H1 (cell line): ENCODE data around the gene GRID2. TPM values are rescaled to one million over a fixed set of nuclear protein-coding genes. Genes with fewer than 3 reads are reported as not detected.

ENCODE experiments used
- CTCF ChIA-PET: fragments of 300-600 bp; sonication (Branson Sonifier 250); formaldehyde crosslinking; loops from one replicate; lab custom pipeline; 2021; ENCODE audit not compliant: partially characterized antibody; lab: Charles Lee
- POLR2A ChIA-PET: fragments of 300-600 bp; sonication (Branson Sonifier 250); formaldehyde crosslinking; loops from one replicate; lab custom pipeline; 2021; ENCODE audit warnings: inconsistent platforms; ENCODE audit not compliant: partially characterized antibody; lab: Charles Lee
- DNase-seq, 2 experiments: peaks; one replicate each; pipeline versions ENCODE4 v3.0.0 to v3.0.0-alpha.2; 2010 to 2022; ENCODE audit warnings: low spot score in 2 of 2, low read depth in 1 of 2, mixed read lengths in 1 of 2
- FAIRE-seq: peaks from 2 replicates; lab custom pipeline; 2011; peaks lifted over from hg19 to GRCh38; lab: Jason Lieb, UNC
- H2AFZ ChIP-seq: 2 replicates; pipeline ENCODE4 v1.8.1; 2012; ENCODE audit warnings: low read length, inconsistent platforms
- H2AK5ac ChIP-seq: 2 replicates; pipeline ENCODE4 v1.6.1; 2013; ENCODE audit warnings: low read depth, low read length
- H2BK120ac ChIP-seq: replicated peaks from 2 replicates; pipeline ENCODE3; 2013; ENCODE audit warnings: low read depth, low read length, inconsistent platforms
- H2BK12ac ChIP-seq: 2 replicates; pipeline ENCODE4 v1.6.1; 2013; ENCODE audit warnings: low read depth, low read length
- H2BK15ac ChIP-seq: 2 replicates; pipeline ENCODE4 v1.6.1; 2013; ENCODE audit warnings: low read length
- H2BK20ac ChIP-seq: 2 replicates; pipeline ENCODE4 v1.6.1; 2013; ENCODE audit warnings: low read length
- H2BK5ac ChIP-seq: 2 replicates; pipeline ENCODE4 v1.6.1; 2013; ENCODE audit warnings: low read depth, low read length
- H3K14ac ChIP-seq: 2 replicates; pipeline ENCODE4 v1.6.1; 2013; ENCODE audit warnings: inconsistent platforms; ENCODE audit not compliant: insufficient read length
- H3K18ac ChIP-seq: 2 replicates; pipeline ENCODE4 v1.6.1; 2013; ENCODE audit warnings: low read length; ENCODE audit errors: extremely low read depth
- H3K23ac ChIP-seq: 2 replicates; pipeline ENCODE4 v1.6.1; 2013; ENCODE audit warnings: inconsistent platforms; ENCODE audit not compliant: insufficient read length
- H3K23me2 ChIP-seq: 2 replicates; pipeline ENCODE4 v1.6.1; 2013; ENCODE audit warnings: low read depth, low read length
- H3K27ac ChIP-seq: 2 replicates; pipeline ENCODE4 v1.6.1; 2011; ENCODE audit warnings: low read depth, low read length, inconsistent platforms
- H3K27me3 ChIP-seq, 4 experiments: replicated peaks in 1 of 4; 1 replicate in 1 of 4; 2 replicates in 3 of 4; pipeline versions ENCODE4 v1.6.1 to v1.8.1; 2011 to 2013; ENCODE audit warnings: low read length in 3 of 4, mild to moderate bottlenecking in 3 of 4, inconsistent platforms in 2 of 4, mixed read lengths in 2 of 4, moderate library complexity in 1 of 4; ENCODE audit not compliant: control insufficient read depth in 3 of 4, insufficient read depth in 3 of 4; ENCODE audit errors: extremely low read depth in 1 of 4
- H3K36me3 ChIP-seq, 4 experiments: 2 replicates each; pipeline versions ENCODE4 v1.6.1 to v1.8.1; 2011 to 2013; ENCODE audit warnings: mild to moderate bottlenecking in 4 of 4, low read length in 3 of 4, moderate library complexity in 2 of 4, control low read depth in 1 of 4, inconsistent platforms in 1 of 4; ENCODE audit not compliant: insufficient read depth in 4 of 4, control insufficient read depth in 2 of 4
- H3K4ac ChIP-seq: replicated peaks from 2 replicates; pipeline ENCODE3; 2013; ENCODE audit warnings: low read length, low read depth, mixed read lengths, inconsistent platforms; ENCODE audit not compliant: insufficient read length
- H3K4me1 ChIP-seq, 4 experiments: replicated peaks in 1 of 4; 1 replicate in 1 of 4; 2 replicates in 3 of 4; pipeline versions ENCODE4 v1.6.1 to v1.8.1; 2011 to 2013; ENCODE audit warnings: low read length in 3 of 4, inconsistent platforms in 2 of 4, mixed read lengths in 1 of 4; ENCODE audit not compliant: insufficient read depth in 4 of 4, control insufficient read depth in 3 of 4
- H3K4me2 ChIP-seq, 2 experiments: 2 replicates each; pipeline versions ENCODE4 v1.6.1 to v1.8.1; 2011 to 2013; ENCODE audit warnings: low read depth in 2 of 2, low read length in 2 of 2, control low read depth in 1 of 2, inconsistent platforms in 1 of 2, mild to moderate bottlenecking in 1 of 2; ENCODE audit not compliant: insufficient read depth in 1 of 2
- H3K4me3 ChIP-seq, 4 experiments: fragments of 200-600, 300-600 bp in 1 of 4; sonication (generic), shearing (Covaris generic), sonication (Bioruptor Twin) in 1 of 4; 2 replicates each; pipeline versions ENCODE4 v1.5.1 to v1.8.1; 2011 to 2016; ENCODE audit warnings: low read length in 4 of 4, low read depth in 3 of 4, control low read depth in 2 of 4, inconsistent platforms in 2 of 4, mild to moderate bottlenecking in 2 of 4, mixed read lengths in 1 of 4, moderate library complexity in 1 of 4; ENCODE audit not compliant: insufficient read depth in 2 of 4; ENCODE audit errors: extremely low read depth in 1 of 4
- H3K56ac ChIP-seq: replicated peaks from 2 replicates; pipeline ENCODE3; 2013; ENCODE audit warnings: low read depth, mild to moderate bottlenecking, mixed read lengths, low read length, inconsistent platforms; ENCODE audit not compliant: insufficient read length
- H3K79me1 ChIP-seq: 2 replicates; pipeline ENCODE4 v1.6.1; 2013; ENCODE audit warnings: low read depth, low read length, control low read depth
- H3K79me2 ChIP-seq, 2 experiments: 2 replicates each; pipeline versions ENCODE4 v1.6.1 to v1.8.1; 2012 to 2013; ENCODE audit warnings: low read length in 2 of 2, mild to moderate bottlenecking in 2 of 2, inconsistent platforms in 1 of 2; ENCODE audit not compliant: insufficient read depth in 2 of 2, control insufficient read depth in 1 of 2
- H3K9ac ChIP-seq, 4 experiments: replicated peaks in 1 of 4; 1 replicate in 1 of 4; 2 replicates in 3 of 4; pipeline versions ENCODE4 v1.6.1 to v1.8.1; 2011 to 2013; ENCODE audit warnings: low read depth in 3 of 4, low read length in 3 of 4, control low read depth in 2 of 4, mild to moderate bottlenecking in 2 of 4, moderate library complexity in 2 of 4, inconsistent platforms in 1 of 4; ENCODE audit errors: extremely low read depth in 1 of 4
- H3K9me3 ChIP-seq, 2 experiments: 2 replicates each; pipeline versions ENCODE4 v1.6.1 to v1.8.1; 2012 to 2013; ENCODE audit warnings: mild to moderate bottlenecking in 2 of 2, moderate library complexity in 2 of 2, control low read depth in 1 of 2, inconsistent platforms in 1 of 2, low read depth in 1 of 2, low read length in 1 of 2, mixed read lengths in 1 of 2; ENCODE audit not compliant: insufficient read depth in 2 of 2
- H4K20me1 ChIP-seq, 2 experiments: replicated peaks in 1 of 2; 2 replicates each; pipeline versions ENCODE3 to v1.8.1; 2011 to 2013; ENCODE audit warnings: inconsistent platforms in 2 of 2, low read length in 2 of 2, mild to moderate bottlenecking in 1 of 2; ENCODE audit not compliant: insufficient read depth in 2 of 2, control insufficient read depth in 1 of 2
- H4K5ac ChIP-seq: 2 replicates; pipeline ENCODE4 v1.6.1; 2013; ENCODE audit warnings: low read length, low read depth, mixed read lengths, inconsistent platforms; ENCODE audit not compliant: insufficient read length
- H4K8ac ChIP-seq: 2 replicates; pipeline ENCODE4 v1.8.0; 2013; ENCODE audit warnings: mild to moderate bottlenecking, moderate library complexity, low read length, inconsistent platforms; ENCODE audit not compliant: insufficient read depth; ENCODE audit errors: extremely low read depth
- H4K91ac ChIP-seq: replicated peaks from 2 replicates; pipeline ENCODE3; 2013; ENCODE audit warnings: low read length, mixed read lengths, inconsistent platforms; ENCODE audit not compliant: insufficient read length
- BACH1 ChIP-seq: IDR thresholded peaks from 2 replicates; pipeline ENCODE4 v1.6.1; 2012; ENCODE audit warnings: low read length, improper control_type of control experiment
- KDM4A ChIP-seq: IDR thresholded peaks from one replicate; pipeline ENCODE4 v1.7.1; 2012; ENCODE audit warnings: low read depth, mild to moderate bottlenecking, moderate library complexity, low read length, inconsistent platforms; ENCODE audit not compliant: severe bottlenecking
- RAD21 ChIP-seq, 2 experiments: IDR thresholded peaks in 1 of 2; conservative IDR thresholded peaks in 1 of 2; 2 replicates each; pipeline ENCODE4 v1.6.1; 2011; ENCODE audit warnings: low read depth in 2 of 2, low read length in 2 of 2, improper control_type of control experiment in 1 of 2, inconsistent platforms in 1 of 2, mild to moderate bottlenecking in 1 of 2, moderate library complexity in 1 of 2
- WGBS, 2 experiments: shearing (Covaris generic) in 1 of 2; methylation state at CpG; one replicate each; pipeline versions ENCODE4 v1.1.6 to v1.1.7; 2013 to 2015; ENCODE audit warnings: low lambda C conversion rate in 2 of 2, mixed read lengths in 2 of 2, inconsistent platforms in 1 of 2, low coverage in 1 of 2, missing lambda C conversion rate in 1 of 2; ENCODE audit not compliant: insufficient replicate concordance in 2 of 2, insufficient coverage in 1 of 2, insufficient read length in 1 of 2; ENCODE audit errors: extremely low coverage in 1 of 2, missing lambda C conversion rate in 1 of 2; 5-methylcytosine and 5-hydroxymethylcytosine counted together
- polyA plus RNA-seq, 7 experiments: library from polyadenylated mRNA; depleted of rRNA in 3 of 7; stranded (reverse) in 5 of 7; unstranded in 2 of 7; fragments of >200 nt in 5 of 7; fragments of 200-250 nt in 2 of 7; gene quantifications; 1 replicate in 5 of 7; 2 replicates in 1 of 7; 4 replicates in 1 of 7; pipeline versions ENCODE4 v1.2.1 to v1.2.3, GENCODE V29; 2011 to 2013; ENCODE audit warnings: missing spikeins in 2 of 7, mixed read lengths in 2 of 7
- total RNA-seq: library from RNA; stranded (reverse); fragmentation: NEBNext Ultra II Directional; extraction: Animal tissue kit (Norgen Biotek cat#: 25700); gene quantifications from 2 replicates; pipeline ENCODE4 v1.2.1, GENCODE V29; 2021

The GRID2 gene
- total and polyA plus RNA-seq, 2 of the 8 experiments (the other 6 are each of a cell fraction or from before 2014, with no cell fraction given): 31.1 to 81.9 TPM

DNA sequence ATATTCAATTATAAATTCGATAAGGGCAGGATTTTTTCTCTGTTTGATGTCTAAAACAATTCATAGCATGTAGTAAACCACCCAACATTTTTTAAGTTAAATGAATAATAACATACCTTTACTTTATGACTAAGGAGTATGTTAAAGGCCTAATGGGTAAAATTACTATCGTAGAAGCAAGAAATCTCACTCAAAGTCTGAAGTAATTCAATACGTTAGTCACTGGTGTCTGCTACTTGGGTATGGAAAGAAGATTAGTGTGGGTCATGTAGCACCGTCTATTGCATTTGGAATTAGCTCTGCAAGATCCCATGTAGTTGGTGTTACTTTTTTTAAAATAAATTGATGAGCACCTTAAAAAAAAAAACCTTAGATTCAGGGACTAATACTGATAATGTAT, 374.5 kb downstream of the GRID2 start:
- CTCF ChIA-PET: no interaction called here
- 95% methylated on average over 4 of the region's 4 CpGs; no CpG with 5 or more reads in 1 of the 2 experiments for WGBS, 2 experiments
- POLR2A ChIA-PET: no interaction called here

More for the DNA sequence above, 374.5 kb downstream of the GRID2 start:
- H3K27me3 ChIP-seq: no peaks in the 10 kb centered on the region
- no peak overlapping the region for H3K9ac ChIP-seq
- H3K4me3 ChIP-seq: no peak overlapping the region
- H3K4me2 ChIP-seq: no peak overlapping the region
- H4K91ac ChIP-seq: no peak overlapping the region
- no peak overlapping the region for H4K5ac ChIP-seq
- H3K9me3 ChIP-seq: no peaks in the 10 kb centered on the region
- H3K79me1 ChIP-seq: no peaks in the 10 kb centered on the region; the same call in 1 of the 2 replicates
- H2BK5ac ChIP-seq: no peak overlapping the region
- H2BK20ac ChIP-seq: no peak overlapping the region
- H3K14ac ChIP-seq: no peak overlapping the region
- no peak overlapping the region for H3K4ac ChIP-seq
- peaks cover 0 to 35% of the 10 kb centered on the region in 2 experiments; a peak in 2 of 4 replicates for H3K79me2 ChIP-seq
- no peak overlapping the region for H3K27ac ChIP-seq
- H2AFZ ChIP-seq: no peak overlapping the region
- TF ChIP-seq BACH1: no peak
- TF ChIP-seq KDM4A: no peak
- no peak for TF ChIP-seq RAD21 (IDR thresholded peaks at IDR 0.05 in 1 of 2, conservative IDR thresholded peaks at IDR 0.05 in 1 of 2; ENCODE audit: low read depth in 2 of 2, low read length in 2 of 2)
- no peaks in the 10 kb centered on the region for H4K20me1 ChIP-seq
- H3K23ac ChIP-seq: no peak overlapping the region
- DNase-seq (no peak), FAIRE-seq (no peak)
- no peak overlapping the region for H2AK5ac ChIP-seq
- H4K8ac ChIP-seq: no peak overlapping the region
- no peak overlapping the region for H2BK15ac ChIP-seq
- H3K23me2 ChIP-seq: no peaks in the 10 kb centered on the region
- H3K56ac ChIP-seq: no peak overlapping the region
- H2BK12ac ChIP-seq: no peak overlapping the region
- H3K36me3 ChIP-seq: peaks cover 0 to 3% (median 1%) of the 10 kb centered on the region in 4 experiments; a peak in 3 of 8 replicates
- H3K4me1 ChIP-seq: no peaks in the 10 kb centered on the region
- H3K18ac ChIP-seq: no peak overlapping the region
- H2BK120ac ChIP-seq: no peak overlapping the region
